Fibroblast of skin of scalp (primary cell): ENCODE data around the gene SRGAP3.

Experiments used
- DNase-seq: peaks from one replicate; pipeline ENCODE4 v3.0.0-alpha.2; 2013

Gene SRGAP3

DNA sequence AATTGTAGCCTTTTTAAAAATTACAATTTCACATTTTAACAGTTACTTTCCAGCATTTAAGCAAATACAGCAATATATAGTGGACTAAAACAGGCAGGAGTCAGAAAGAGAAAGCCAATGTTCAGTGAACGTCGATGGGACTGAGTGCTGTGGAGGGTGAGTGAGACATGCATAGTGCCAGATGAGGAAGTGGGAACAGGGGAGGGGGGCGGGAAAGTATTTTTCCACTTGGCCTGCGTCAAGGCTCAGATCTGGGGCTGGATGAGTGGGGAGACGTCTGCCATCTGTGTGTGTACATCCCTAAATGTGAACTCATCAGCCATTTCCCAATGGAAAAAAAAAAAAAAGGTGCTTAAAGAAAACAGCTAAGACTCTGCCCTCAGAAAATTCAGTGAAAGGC is 266.9 kb downstream of the SRGAP3 start:
- peak; percentile 46 for DNase-seq

DNA sequence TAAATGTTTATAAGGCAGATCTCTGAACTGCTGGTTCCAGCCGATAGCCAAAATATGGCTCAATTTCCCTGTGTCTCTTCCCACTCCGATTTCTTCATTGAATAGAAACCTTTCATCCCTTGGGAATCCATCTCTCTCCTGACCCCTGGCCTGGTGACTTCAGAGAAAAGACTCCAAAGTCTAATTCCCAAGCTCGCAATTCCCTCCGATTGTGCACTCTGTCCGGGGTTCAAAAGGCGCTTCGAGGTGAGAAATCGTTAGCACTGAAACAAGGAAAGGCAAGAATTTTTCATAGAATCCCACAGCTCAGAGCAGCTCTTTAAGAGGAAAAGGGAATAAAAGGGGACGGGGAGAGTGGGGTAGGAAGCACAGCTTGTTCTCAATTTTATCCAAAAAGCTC is 267.7 kb downstream of the SRGAP3 start:
- no peak for DNase-seq

DNA sequence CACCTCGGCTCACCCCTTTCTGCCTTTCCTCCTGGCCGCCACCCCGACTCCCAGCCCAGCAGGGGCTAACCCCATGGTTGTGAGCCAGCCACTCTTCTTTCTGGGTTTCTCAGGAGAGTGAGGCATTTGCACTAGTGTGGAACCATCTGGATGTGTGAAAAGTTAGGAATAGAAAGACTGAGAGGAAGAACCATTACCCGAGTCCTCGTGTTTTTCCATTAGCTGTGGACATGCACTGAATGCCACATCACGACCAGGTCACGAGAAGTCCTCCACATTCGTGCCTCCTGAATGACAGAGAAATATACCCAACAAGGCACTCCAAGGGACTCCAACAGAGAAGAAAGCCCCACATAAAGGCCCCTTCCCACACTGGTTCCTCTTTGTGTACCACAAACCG is 268.1 kb downstream of the SRGAP3 start:
- DNase-seq: no peak

GRCh38 chr3:8980756-8981257 is 268.6 kb downstream of the SRGAP3 start:
- DNase-seq: no peak

DNA sequence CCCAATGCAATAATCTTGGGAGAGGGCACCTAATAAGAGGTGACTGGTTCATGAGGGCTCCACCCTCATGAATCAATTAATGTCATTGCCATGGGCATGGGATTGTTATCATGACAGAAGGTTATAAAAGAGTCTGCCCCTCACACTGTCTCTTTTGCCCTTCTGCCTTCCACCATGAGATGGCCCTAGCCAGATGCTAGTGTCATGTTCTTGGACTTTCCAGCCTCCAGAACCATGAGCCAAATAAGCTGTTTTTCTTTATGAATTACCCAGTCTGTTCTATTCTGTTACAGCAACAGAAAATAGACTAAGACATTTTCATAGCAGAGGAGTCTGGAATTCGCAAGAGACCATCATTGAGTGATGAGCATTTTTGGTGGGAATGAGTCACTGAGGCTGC is 270.2 kb downstream of the SRGAP3 start:
- no peak for DNase-seq

DNA sequence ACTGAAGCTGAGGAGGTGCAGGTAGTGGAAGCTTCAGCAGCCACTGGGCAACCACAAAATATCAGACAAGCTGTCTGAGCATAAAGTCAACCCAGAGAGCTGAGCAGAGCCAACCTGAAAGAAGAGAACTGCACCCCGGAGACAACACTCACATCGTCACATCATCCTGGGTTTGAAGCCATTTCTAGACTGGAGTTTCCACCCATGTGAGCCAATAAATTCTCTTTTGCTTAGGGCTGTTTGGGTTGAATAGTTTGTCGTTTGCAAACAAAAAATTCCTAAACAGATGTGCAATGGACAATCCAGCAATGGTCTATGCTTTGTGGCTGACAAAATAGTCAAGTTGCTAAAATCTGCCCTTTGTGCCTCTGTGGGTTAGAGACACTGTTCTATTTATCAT is 270.9 kb downstream of the SRGAP3 start:
- no peak for DNase-seq

DNA sequence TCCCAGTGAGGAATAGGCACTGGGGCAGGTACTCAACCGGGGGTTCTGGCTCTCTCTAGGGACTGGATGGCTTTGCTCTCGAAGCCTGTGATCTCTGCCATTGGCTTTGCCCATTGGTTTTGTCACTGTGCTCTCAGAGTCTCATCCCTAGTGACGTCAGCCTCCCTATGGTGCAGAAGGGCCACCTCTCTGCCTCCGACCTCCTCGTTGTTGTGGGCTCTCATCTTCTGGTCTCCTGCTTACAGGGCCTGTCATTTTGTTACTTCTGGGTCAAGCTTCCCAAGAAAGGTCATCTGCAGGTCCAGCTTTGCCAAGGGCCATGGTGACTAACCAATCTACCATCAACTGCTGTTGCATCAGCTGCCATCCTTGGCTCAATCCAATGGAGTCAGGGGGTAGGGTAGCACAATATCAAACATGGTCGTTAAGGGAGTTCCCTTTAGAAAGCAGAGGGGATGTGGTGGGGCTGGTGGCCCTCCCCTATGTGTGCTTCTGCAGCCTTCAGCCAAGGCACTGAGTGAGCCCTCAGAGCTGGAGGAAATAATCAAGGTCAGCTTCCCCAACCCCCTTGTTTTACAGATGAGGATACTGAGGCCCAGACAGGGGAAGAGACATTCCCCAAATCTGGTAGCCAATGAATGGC is 272.8 kb downstream of the SRGAP3 start:
- DNase-seq: no peak

GRCh38 chr3:8975081-8976020 is 274.1 kb downstream of the SRGAP3 start:
- DNase-seq: no peak

- no peak for DNase-seq
Observed at GRCh38 chr3:8974458-8974857, 275.0 kb downstream of the SRGAP3 start.

DNA sequence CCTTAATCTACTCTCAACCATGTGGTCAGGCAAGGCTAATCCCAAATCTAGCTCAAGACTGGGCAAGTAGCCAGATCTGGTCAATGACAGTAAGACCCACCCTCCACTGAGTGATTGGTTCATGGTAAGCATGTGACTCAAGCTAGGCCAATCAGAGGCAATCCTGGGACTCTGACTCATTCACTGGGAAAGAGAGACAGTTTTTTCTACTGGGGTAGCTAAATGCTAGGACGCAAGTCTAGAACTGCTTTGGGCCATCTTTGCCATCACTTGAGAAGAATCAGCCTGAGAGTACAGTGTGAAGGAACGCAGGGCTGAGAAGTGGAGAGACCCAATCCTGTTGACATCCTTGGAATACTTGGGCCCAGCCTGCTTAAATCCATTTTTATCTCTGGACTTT is 276.8 kb downstream of the SRGAP3 start:
- peak; percentile 56 for DNase-seq

DNA sequence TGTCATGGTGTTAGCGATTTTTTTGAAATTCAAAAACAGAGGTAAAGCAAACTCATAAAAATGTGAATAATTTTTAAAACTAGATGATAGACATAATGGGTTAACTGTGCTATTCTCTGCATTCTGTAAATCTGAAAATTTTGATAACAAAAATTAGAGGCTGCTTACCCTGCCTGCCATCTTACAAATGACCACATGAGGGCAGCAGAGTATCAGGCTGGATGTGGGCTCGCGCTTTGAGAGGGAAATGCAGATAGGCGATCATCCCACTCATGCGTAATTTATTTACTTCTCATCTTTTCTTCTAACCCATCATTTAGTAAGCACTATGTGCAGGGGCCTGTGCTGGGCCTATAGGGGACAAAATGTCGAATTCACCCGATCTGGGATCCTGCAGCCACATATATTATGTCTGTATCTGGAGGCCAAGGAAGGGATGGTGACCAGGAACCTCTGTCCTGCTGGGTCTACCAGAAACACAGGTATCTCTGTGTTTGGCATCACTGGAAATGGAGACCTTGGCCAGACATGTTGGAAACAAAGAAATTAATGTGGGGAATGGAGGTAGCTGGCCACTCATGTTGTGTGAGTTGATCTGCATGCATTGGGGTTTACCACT is 278.4 kb downstream of the SRGAP3 start:
- peak; percentile 69 for DNase-seq

- no peak for DNase-seq
Observed at GRCh38 chr3:8969241-8969640, 280.2 kb downstream of the SRGAP3 start.

DNA sequence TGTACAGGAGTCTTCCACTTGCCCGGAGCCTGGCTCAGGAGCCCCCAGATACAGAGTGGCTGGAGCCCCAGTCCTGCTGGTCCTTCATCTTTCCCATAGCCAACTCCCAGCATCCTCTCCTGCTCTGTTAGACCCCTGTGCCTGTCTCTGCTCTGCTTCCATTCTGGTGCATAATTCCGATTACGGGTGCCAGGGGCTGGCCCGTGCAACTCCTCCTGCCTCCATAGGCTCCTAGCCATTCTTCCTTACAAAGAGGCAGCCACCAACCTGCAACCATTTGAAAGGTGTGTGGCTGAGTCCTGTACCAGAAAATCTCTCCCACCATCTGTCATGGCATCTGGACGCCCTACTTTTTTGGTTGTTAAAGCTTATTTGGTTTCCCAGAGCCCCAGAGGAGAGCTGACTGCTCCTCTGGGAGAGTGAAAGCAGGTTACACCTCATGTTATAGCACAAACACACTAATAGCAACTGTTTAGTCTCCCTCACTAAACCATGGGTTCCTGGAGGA is 281.0 kb downstream of the SRGAP3 start:
- DNase-seq: no peak

DNA sequence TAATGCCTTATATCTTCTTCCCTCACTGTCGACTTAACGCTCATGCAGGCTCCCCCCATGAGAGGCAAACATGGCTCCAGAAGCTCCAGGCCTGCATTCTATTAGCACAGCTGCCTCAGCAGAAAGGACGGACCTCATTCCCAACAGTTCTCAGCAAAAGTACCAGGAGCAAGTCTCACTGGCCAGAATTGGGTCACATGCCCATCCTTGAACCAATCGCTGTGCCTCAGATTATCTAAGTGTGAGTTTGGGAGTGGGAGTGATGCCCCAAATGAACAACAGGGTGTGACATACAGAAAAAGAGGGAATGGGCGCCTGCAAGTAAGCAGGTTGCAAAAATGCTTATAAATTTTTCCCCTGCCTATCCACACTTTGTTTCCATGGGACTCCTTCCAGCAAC is 281.9 kb downstream of the SRGAP3 start:
- DNase-seq: no peak

DNA sequence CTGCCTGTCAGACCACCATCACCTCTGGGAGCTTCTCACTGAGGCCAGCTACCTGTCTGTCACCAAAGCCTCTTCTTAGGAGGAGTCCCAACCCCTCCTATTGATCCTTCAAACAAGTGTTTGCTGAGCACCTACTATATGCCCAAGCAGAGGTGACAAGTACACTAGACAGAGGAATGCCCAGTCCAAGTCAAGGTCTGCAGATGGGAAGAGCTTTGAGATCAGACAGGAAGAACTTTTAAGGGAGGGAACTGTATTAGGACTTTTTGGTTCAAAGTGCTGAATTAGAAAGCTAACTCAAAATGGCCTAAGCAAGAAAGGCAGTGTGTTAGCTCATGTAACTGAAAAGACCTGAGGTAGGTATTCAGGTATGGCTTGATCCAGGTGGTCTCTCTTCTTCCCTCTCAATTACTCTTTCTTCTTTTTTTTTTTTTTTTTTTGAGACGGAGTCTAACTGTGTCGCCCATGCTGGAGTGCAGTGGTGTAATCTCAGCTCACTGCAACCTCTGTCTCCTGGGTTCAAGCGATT is 282.6 kb downstream of the SRGAP3 start:
- DNase-seq: no peak

- no peak for DNase-seq
Observed at GRCh38 chr3:8966150-8966819, 283.2 kb downstream of the SRGAP3 start.

DNA sequence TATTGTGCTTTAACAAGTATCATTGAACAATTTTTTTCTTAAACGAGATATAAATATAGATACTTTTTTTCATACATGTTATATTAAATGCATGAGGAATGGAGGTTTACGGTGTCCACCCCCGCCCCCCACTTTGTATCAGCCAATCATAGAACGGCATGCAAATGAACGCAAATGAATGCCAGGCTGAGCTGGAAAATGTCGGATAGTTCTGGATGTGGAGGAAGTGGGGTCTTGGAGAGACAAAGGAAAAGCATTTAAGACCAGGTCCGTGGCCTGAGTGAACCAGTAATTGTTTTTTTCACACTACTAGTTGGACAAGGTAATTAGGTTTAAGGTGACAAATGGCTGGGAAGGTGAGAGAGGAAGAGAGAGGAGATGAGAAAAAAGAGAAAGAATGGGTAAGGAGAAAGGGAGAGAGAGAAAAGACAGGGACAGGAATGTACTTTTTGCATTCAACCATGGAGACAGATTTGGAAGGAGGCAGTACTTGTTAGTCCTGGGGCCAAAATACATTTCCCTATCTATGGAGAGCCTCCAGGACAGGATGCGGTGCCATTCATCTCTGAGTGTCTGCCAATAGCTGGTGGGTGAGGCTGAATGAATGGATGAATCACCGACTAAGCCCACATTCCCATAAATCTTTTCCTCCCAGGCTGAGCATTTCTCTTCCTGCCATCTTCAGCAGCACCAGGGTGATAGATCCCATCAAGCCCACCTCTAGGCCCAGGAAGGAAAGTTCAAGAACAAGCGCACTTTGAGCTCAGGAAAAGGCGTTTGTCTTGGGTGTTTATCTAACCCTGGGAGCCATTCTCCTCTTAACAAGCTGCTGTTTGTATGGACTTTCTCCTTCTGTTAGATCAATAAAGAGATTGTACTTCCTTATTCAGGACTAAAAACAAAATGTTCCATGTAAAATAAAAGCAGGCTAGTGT is 284.7 kb downstream of the SRGAP3 start:
- DNase-seq: peak; percentile 76

DNA sequence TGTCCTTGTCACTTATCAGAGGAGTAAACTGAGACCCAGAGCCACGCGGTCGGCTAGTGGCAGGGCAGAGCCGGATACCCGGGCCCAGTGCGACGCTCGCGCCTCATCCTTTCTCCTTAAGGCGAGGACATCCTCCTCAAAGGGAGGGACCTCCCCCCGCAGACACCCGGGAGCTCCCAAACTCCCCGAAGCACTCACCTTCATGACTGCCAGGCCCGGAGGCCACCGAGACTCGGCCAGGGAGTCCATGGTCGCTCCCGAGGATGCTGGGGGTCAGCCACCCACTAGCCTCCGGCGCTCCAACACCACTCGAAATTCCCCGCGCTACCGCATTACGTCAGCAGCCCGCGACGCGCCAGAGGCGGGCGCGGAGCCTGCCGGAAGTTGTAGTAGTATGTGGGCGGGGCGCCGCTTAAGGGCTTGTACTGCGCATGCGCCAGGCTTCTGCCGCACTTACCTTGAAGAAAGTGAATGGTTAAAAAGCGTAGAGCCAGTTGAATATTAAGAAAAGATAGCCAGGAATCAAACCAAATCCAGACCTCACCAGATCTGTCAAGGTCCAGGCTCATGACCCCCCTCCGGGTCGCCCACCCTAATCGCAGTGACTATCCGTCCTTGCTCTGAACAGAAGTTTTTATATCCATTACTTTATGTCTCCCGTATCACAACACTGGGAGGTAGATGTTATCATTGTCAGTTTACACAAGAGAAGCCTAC is 286.2 kb downstream of the SRGAP3 start, which contains the start of gene RAD18:
Gene RAD18 (minus strand): TSS at position 336 of the 717 bp plus-strand sequence. CDS start 87 bp downstream, at position 249.
- DNase-seq: peak; percentile 93

- no peak for DNase-seq
Observed at GRCh38 chr3:8962226-8962861, 287.1 kb downstream of the SRGAP3 start.

DNA sequence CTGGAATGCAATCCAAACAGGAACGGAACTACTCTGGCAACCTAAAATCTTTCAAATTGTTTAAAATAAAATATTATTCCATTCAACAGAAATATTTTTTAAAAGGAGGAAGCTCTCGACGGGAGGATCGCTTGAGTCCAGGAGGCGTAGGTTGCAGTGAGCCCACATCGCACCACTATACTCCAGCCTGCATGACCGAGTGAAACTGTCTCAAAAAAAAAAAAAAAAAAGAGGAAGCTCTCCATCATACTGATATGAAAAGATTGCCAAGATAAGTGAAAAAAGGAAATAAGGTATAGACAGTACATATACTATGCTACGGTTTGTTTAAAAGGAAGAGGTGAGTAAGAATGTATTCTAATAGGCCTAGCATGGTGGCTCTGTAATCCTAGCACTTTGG is 289.8 kb downstream of the SRGAP3 start:
- no peak for DNase-seq
